Astrocyte of the cerebellum (primary cell): ENCODE results near the gene LAPTM5.
"Not testable (repeated sequence)": the region's sequence is repeated elsewhere in the genome, so short reads cannot be mapped to it uniquely, and the experiment has no call there.

Source experiments
- DNase-seq: peaks from one replicate; pipeline ENCODE4 v3.0.0-alpha.2; 2011; ENCODE audit warnings: low read depth
- H3K4me3 ChIP-seq: 2 replicates; pipeline ENCODE4 v1.5.1; 2011; ENCODE audit warnings: mild to moderate bottlenecking, low read depth, low read length, moderate library complexity
- in situ Hi-C: cut with HindIII; loops from 2 replicates; pipeline ENCODE4 v1.10.0; 2017; ENCODE audit warnings: low sequenced_read_pairs
- TF ChIP-seq, protein P1 (sequence below): IDR thresholded peaks from 2 replicates; pipeline ENCODE4 v1.5.1; 2012; ENCODE audit warnings: low read length, low read depth, moderate library complexity, mild to moderate bottlenecking; ENCODE audit errors: missing control alignments

The LAPTM5 gene

GRCh38 chr1:30689901-30690645 is 67.5 kb downstream of the LAPTM5 start:
- in situ Hi-C loops, result no loop called here
- no peak overlapping the region for H3K4me3 ChIP-seq
- TF ChIP-seq, protein P1, sequence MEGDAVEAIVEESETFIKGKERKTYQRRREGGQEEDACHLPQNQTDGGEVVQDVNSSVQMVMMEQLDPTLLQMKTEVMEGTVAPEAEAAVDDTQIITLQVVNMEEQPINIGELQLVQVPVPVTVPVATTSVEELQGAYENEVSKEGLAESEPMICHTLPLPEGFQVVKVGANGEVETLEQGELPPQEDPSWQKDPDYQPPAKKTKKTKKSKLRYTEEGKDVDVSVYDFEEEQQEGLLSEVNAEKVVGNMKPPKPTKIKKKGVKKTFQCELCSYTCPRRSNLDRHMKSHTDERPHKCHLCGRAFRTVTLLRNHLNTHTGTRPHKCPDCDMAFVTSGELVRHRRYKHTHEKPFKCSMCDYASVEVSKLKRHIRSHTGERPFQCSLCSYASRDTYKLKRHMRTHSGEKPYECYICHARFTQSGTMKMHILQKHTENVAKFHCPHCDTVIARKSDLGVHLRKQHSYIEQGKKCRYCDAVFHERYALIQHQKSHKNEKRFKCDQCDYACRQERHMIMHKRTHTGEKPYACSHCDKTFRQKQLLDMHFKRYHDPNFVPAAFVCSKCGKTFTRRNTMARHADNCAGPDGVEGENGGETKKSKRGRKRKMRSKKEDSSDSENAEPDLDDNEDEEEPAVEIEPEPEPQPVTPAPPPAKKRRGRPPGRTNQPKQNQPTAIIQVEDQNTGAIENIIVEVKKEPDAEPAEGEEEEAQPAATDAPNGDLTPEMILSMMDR, result no peak
- DNase-seq, result no peak

- in situ Hi-C loops, result no loop called here
Observed at GRCh38 chr1:30688920-30689794, 68.4 kb downstream of the LAPTM5 start.

DNA sequence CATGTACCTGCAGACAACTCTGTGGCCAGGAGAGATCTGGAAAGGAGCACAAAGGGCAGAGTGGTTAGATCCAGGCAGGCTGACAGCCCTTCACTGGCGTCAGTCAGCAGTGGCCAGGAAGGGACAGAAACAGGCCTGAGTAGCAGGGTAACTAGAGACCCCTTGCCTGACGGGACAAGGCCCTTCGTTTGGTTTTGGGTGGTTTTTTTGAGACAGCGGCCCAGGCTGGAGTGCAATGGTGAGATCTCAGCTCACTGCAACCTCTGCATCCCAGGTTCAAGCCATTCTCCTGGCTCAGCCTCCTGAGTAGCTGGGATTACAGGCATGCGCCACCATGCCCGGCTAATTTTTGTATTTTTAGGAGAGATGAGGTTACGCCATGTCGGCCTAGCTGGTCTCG is 69.1 kb downstream of the LAPTM5 start:
- H3K4me3 ChIP-seq, DNase-seq, in situ Hi-C loops: not testable (repeated sequence)

More at GRCh38 chr1:30688920-30689794, 68.4 kb downstream of the LAPTM5 start:
- DNase-seq, result no peak
- TF ChIP-seq, protein P1, result no peak
- H3K4me3 ChIP-seq, result no peak overlapping the region

DNA sequence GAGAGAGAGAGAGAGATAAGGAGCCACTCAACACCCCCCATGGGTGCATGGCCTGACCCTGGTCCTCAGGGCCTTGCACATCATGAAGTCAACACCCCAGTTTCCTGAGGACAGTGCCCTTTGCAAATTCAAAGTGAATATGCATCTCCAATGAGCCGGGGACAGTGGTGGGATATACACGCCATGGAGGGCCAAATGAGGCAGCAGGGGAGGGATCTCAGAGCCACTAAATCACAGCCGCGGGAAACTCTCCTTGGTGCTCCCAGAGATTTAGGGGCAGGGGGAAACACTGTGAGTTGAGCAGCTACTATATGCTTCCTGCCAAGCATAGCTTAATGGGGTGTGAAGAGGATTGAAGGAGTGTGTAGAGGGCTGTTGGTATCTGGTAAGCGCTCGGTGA is 69.7 kb downstream of the LAPTM5 start:
- in situ Hi-C loops, result no loop called here
- no peak overlapping the region for H3K4me3 ChIP-seq
- DNase-seq, result no peak
- TF ChIP-seq, protein P1, result no peak

DNA sequence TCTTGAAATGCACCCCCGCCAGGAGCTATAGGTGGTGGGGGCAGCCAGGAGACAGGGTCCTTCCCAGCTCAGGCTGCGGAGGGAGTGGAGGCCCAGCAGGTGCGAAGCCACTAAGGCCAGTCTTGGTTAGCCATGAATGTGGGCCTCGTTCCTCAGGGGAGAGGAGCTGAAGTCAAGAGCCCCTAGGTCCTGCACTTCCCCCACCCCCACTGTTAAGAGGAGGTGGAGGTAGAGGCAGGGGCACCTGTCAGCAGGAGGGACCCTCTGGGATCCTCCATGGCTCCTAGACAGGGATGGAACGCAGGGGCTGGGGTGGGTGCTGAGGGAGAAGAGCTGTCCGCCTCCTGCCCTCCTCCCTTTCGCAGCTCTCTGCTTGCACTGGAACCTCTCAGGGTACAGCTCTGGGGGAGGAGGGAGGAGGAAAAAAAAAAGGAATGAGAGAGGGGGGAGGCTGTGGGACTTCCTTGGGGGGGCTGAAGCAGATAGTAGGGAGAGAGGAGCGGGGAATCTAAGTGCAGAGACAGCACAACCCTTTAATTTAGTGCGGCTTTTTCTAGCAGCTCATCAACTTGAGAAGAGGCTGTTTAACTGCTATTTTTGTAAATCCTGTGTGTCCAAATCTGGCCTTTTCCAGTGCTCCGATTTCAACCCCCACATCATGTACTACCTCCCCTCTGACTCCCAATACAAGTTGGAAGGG is 71.2 kb downstream of the LAPTM5 start:
- H3K4me3 ChIP-seq, result no peak overlapping the region
- no peak for DNase-seq
- TF ChIP-seq, protein P1, result no peak
- in situ Hi-C loops, result no loop called here

DNA sequence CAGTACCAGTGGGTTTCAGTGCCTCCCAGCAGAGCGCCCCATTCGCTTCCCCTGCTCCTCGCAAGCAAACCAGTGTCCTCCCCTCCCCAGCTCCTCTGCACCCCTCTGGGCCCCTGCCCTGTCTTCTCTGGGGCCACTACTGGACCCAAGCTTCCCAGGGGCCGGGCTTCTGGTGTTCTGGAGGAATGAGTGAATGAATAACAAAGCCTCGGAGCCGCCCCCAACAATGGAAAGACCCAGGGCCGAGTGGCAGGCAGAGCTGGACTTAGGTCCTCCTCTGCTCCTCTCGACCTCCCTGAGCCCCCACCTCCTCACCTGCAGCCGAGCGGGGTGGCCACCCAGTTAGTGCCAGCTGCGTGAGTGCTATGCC is 71.8 kb downstream of the LAPTM5 start:
- TF ChIP-seq, protein P1, result no peak
- no peak for DNase-seq
- in situ Hi-C loops, result no loop called here
- H3K4me3 ChIP-seq, result no peak overlapping the region
